Body of pancreas (tissue), 4 donors: ENCODE data around the gene PCNT. TPM values are rescaled to one million over a fixed set of nuclear protein-coding genes. Genes with fewer than 3 reads are reported as not detected.

Experiments used
- ATAC-seq: fragments of 150-250 bp; one replicate; pipeline ENCODE4 v1.9.1; 2016
- DNase-seq, 4 donors: peaks; one replicate each; pipeline ENCODE4 v3.0.0-alpha.2; 2019
- H3K27ac ChIP-seq, 4 donors: fragments of 200-600 bp; sonication (generic); 1 replicate in 3 of 4; 2 replicates in 1 of 4; pipeline versions ENCODE4 v1.5.1 to v1.6.1; 2016 to 2019; ENCODE audit warnings: mild to moderate bottlenecking in 1 of 4, mixed read lengths in 1 of 4, moderate library complexity in 1 of 4
- H3K27me3 ChIP-seq, 2 donors: fragments of 200-600 bp; sonication (generic); one replicate each; pipeline ENCODE4 v1.6.0; 2016; ENCODE audit warnings: mild to moderate bottlenecking in 1 of 2
- H3K36me3 ChIP-seq, 2 donors: fragments of 200-600 bp; sonication (generic); replicated peaks in 1 of 2; 2 replicates each; pipeline ENCODE4 v1.5.1; 2016; ENCODE audit warnings: low read depth in 2 of 2; ENCODE audit not compliant: insufficient read depth in 1 of 2
- H3K4me1 ChIP-seq: fragments of 200-600 bp; sonication (generic); one replicate; pipeline ENCODE4 v1.6.0; 2016
- H3K4me3 ChIP-seq, 2 donors: fragments of 200-600 bp; sonication (generic); 1 replicate in 1 of 2; 2 replicates in 1 of 2; pipeline ENCODE4 v1.5.1; 2016 to 2019
- H3K9me3 ChIP-seq, 3 donors: fragments of 200-600 bp; sonication (generic); 1 replicate in 2 of 3; 2 replicates in 1 of 3; pipeline ENCODE4 v1.5.1; 2016
- POLR2A ChIP-seq, 3 donors: fragments of 450-650 bp; IDR thresholded peaks; one replicate each; pipeline ENCODE4 v1.6.1; 2016; ENCODE audit warnings: antibody characterized with exemption in 3 of 3, mild to moderate bottlenecking in 2 of 3
- WGBS, 2 donors: methylation state at CpG; one replicate each; pipeline ENCODE4 v1.1.5; 2017; 5-methylcytosine and 5-hydroxymethylcytosine counted together
- intact Hi-C: fragments of 100-400 bp; cut with DNase I; formaldehyde crosslinking; loops from one replicate; pipeline ENCODE4 v1.15.1; 2023
- total RNA-seq, 2 donors: library from RNA; depleted of rRNA; stranded (reverse); fragments of >200 nt; gene quantifications; one replicate each; pipeline ENCODE4 v1.1.0, GENCODE V29; 2016
- TF ChIP-seq, protein P1 (sequence below), 7 experiments: fragments of 450-650 bp in 4 of 7; fragments of 200-600 bp in 3 of 7; sonication (generic) in 3 of 7; IDR thresholded peaks; one replicate each; pipeline ENCODE4 v1.5.1; 2016 to 2019; ENCODE audit warnings: antibody characterized with exemption in 7 of 7

PCNT gene
- total RNA-seq, 2 donors from 2014 or later: 11.9 to 28.0 TPM

DNA sequence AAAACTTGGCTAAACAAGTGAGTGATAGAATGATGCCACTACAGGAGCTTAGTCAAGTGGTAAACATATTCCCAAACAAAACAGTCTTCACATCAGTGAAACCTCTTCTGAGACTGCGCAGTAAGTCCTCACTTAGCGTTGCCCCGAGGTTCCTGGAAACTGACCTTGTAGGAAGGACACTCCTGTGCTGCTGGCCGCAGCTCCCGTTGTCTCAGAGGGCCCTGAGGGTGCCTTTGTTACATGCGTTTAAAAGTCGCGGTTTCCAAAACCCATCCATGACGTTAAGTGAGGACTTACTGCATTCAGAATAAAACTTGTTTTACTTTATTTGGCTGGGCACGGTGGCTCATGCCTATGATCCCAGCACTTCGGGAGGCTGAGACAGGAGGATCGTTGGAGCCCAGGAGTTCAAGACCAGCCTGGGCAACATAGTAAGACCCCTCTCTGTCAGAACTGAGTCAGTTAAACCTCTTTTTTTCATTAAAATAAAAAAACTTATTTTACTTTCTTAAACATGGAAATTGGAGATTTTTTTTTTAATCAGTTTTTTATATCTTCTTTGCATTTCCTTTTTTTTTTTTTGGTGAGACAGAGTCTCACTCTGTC, 98.8 kb downstream of the PCNT start:
- TF ChIP-seq, protein P1, sequence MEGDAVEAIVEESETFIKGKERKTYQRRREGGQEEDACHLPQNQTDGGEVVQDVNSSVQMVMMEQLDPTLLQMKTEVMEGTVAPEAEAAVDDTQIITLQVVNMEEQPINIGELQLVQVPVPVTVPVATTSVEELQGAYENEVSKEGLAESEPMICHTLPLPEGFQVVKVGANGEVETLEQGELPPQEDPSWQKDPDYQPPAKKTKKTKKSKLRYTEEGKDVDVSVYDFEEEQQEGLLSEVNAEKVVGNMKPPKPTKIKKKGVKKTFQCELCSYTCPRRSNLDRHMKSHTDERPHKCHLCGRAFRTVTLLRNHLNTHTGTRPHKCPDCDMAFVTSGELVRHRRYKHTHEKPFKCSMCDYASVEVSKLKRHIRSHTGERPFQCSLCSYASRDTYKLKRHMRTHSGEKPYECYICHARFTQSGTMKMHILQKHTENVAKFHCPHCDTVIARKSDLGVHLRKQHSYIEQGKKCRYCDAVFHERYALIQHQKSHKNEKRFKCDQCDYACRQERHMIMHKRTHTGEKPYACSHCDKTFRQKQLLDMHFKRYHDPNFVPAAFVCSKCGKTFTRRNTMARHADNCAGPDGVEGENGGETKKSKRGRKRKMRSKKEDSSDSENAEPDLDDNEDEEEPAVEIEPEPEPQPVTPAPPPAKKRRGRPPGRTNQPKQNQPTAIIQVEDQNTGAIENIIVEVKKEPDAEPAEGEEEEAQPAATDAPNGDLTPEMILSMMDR (IDR thresholded peaks at IDR 0.05): no peak
- TF ChIP-seq POLR2A (IDR thresholded peaks at IDR 0.05): no peak
- Histone ChIP-seq H3K9me3 (no peaks in the 10 kb centered on the region), H3K4me1 (no peaks in the 10 kb centered on the region), H3K36me3 (no peaks in the 10 kb centered on the region), H3K4me3 (no peak overlapping the region), H3K27me3 (no peaks in the 10 kb centered on the region), H3K27ac (no peak overlapping the region)
- intact Hi-C loops: no loop called here
- no peak for DNase-seq
- no peak for ATAC-seq
- WGBS, 2 donors: 88 to 91% methylated on average over 12 of the region's 12 CpGs

DNA sequence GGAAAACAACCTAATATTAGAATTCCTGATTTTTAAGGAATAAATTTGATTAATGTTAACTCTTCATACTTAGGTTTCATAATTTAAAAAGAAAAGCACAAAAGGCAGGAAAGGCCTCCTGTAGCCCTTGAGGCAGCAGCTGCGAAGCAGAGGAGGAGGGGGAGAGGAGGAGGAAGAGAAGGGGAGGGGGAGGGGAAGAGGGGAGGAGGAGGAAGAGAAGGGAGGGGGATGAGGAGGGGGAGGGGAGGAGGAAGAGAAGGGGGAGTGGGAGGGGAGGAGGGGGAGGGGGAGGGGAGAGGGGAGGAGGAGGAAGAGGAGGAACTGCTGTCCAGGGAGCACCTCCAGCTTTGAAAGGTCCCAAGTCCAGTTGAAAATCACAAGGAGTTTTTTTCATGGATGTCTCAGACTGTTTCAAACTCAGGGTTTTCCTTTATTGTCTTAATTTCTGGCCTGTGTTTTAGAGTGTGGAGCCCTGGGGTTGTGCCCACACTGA, 99.6 kb downstream of the PCNT start:
- ATAC-seq (no peak), DNase-seq (no peak)
- H3K4me1 ChIP-seq: no peaks in the 10 kb centered on the region
- intact Hi-C loops: no loop called here
- 86 to 100% methylated on average over 1 of the region's 1 CpG for WGBS, 2 donors
- H3K36me3 ChIP-seq: peaks cover 0 to 4% of the 10 kb centered on the region in 2 donors
- H3K27ac ChIP-seq: no peak overlapping the region
- H3K27me3 ChIP-seq: no peaks in the 10 kb centered on the region
- TF ChIP-seq, protein P1 (IDR thresholded peaks at IDR 0.05): no peak
- no peak for TF ChIP-seq POLR2A (IDR thresholded peaks at IDR 0.05)
- no peaks in the 10 kb centered on the region for H3K9me3 ChIP-seq
- H3K4me3 ChIP-seq: no peak overlapping the region

DNA sequence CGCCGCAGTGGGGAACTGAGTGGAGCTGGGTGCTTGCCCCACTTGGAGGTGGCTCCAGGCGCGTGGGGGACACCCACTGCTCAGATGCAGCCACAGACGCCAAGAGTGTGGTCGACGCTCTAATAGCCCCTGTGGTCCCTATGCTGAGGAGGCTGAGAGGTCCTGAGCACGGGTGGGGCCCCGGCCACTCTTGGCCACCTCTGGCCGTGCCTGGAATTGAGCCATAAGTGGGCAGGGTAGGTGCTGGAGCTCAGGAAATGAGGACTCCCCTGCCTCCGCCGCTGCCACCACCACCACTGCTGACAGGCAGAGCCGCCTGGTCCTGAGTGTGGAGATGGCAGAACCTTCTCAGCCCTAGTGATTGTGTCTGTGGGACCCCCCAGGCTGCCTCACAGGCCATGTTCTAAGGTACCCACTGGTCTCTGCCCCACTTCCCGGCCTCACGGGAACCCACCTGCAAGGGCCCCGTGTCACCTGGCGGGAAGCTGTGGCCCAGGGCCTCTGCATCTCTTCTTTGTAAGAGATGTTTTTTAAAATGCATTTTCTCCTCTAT, 100.2 kb downstream of the PCNT start:
- H3K36me3 ChIP-seq: peaks cover 0 to 4% of the 10 kb centered on the region in 2 donors
- TF ChIP-seq, protein P1 (IDR thresholded peaks at IDR 0.05): no peak
- no peak for TF ChIP-seq POLR2A (IDR thresholded peaks at IDR 0.05)
- DNase-seq: no peak
- H3K9me3 ChIP-seq: no peaks in the 10 kb centered on the region
- intact Hi-C loops: no loop called here
- H3K4me1 ChIP-seq: no peaks in the 10 kb centered on the region
- 87 to 94% methylated on average over 9 to 17 of the region's 17 CpGs for WGBS, 2 donors
- no peak overlapping the region for H3K4me3 ChIP-seq
- no peaks in the 10 kb centered on the region for H3K27me3 ChIP-seq
- no peak overlapping the region for H3K27ac ChIP-seq
- no peak for ATAC-seq

GRCh38 chr21:46424621-46425020, 100.7 kb downstream of the PCNT start:
- 77 to 92% methylated on average over 10 to 14 of the region's 14 CpGs for WGBS, 2 donors
- no peak for ATAC-seq
- intact Hi-C loops: no loop called here
- TF ChIP-seq POLR2A (IDR thresholded peaks at IDR 0.05): no peak
- TF ChIP-seq, protein P1 (IDR thresholded peaks at IDR 0.05): no peak
- no peaks in the 10 kb centered on the region for H3K9me3 ChIP-seq
- H3K27me3 ChIP-seq: no peaks in the 10 kb centered on the region
- peaks cover 0 to 4% of the 10 kb centered on the region in 2 donors for H3K36me3 ChIP-seq
- no peak overlapping the region for H3K27ac ChIP-seq
- DNase-seq: no peak
- H3K4me3 ChIP-seq: no peak overlapping the region
- H3K4me1 ChIP-seq: no peaks in the 10 kb centered on the region

DNA sequence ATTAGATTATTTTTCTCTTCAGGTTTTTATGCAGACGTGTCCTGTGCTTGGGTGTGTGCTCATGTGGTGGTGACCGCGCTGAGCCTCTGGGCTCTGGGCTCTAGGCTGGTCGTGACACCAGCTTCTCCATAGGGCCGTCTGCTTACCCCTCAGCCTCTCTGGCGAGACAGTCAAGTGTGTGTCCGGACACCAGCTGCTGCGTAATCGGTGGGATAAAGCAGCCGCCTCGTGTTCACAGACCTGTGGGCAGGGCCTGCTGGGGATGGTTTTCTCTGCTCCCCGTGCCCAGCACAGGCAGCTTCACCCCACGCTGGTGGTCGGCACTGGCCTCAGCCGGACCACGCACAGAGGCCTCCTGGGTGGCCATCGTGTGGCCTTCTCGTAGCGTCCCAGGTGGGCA, 101.1 kb downstream of the PCNT start:
- ATAC-seq: no peak
- no peak for DNase-seq
- WGBS, 2 donors: 89 to 93% methylated on average over 19 of the region's 19 CpGs
- Histone ChIP-seq H3K4me1 (no peaks in the 10 kb centered on the region), H3K27me3 (no peaks in the 10 kb centered on the region), H3K4me3 (no peak overlapping the region), H3K27ac (no peak overlapping the region), H3K9me3 (no peaks in the 10 kb centered on the region), H3K36me3 (peaks cover 0 to 5% of the 10 kb centered on the region in 2 donors)
- TF ChIP-seq POLR2A (IDR thresholded peaks at IDR 0.05): no peak
- TF ChIP-seq, protein P1 (IDR thresholded peaks at IDR 0.05): no peak
- intact Hi-C loops: no loop called here
